IMR-90 (cell line): ENCODE data around the gene ZBED1. TPM values are rescaled to one million over a fixed set of nuclear protein-coding genes. Genes with fewer than 3 reads are reported as not detected.

ENCODE experiments used
- ATAC-seq: fragments of 200-7000 bp; cut with Tn5 transposase; 2 replicates; pipeline ENCODE4 v1.9.1; 2020; ENCODE audit warnings: low read depth, mild to moderate bottlenecking, moderate library complexity
- BruUV-seq: library from RNA; stranded (reverse); fragments of 400-500 nt; replicated peaks from 2 replicates; lab custom pipeline; 2021; lab: Mats Ljungman, UMichigan
- CTCF ChIA-PET: fragments of 300-600 bp; formaldehyde crosslinking; extraction: SDS; loops from one replicate; lab custom pipeline; 2021; ENCODE audit warnings: antibody characterized with exemption; lab: Yijun Ruan, JAX
- POLR2A ChIA-PET: fragments of 300-600 bp; sonication (Branson Sonifier 250); formaldehyde crosslinking; loops from one replicate; lab custom pipeline; 2022; ENCODE audit warnings: antibody characterized with exemption; ENCODE audit not compliant: unreplicated experiment; lab: Charles Lee
- DNase-seq: peaks from one replicate; pipeline ENCODE4 v3.0.0; 2013
- H2AFZ ChIP-seq: replicated peaks from 2 replicates; pipeline ENCODE3; 2013; ENCODE audit warnings: low read length, mild to moderate bottlenecking; ENCODE audit not compliant: poor library complexity
- H2AK5ac ChIP-seq: 2 replicates; pipeline ENCODE4 v1.6.1; 2013; ENCODE audit warnings: low read depth, low read length, inconsistent platforms
- H2AK9ac ChIP-seq: replicated peaks from 2 replicates; pipeline ENCODE3; 2013; ENCODE audit warnings: mild to moderate bottlenecking, low read depth, low read length, moderate library complexity; ENCODE audit not compliant: poor library complexity
- H2BK120ac ChIP-seq: 2 replicates; pipeline ENCODE4 v1.6.1; 2013; ENCODE audit warnings: low read depth, low read length, inconsistent platforms
- H2BK15ac ChIP-seq: 3 replicates; pipeline ENCODE4 v1.6.1; 2013; ENCODE audit warnings: low read depth, low read length, inconsistent platforms
- H2BK20ac ChIP-seq: 2 replicates; pipeline ENCODE4 v1.6.1; 2013; ENCODE audit warnings: low read depth, mild to moderate bottlenecking, inconsistent platforms, low read length, moderate library complexity
- H2BK5ac ChIP-seq: 2 replicates; pipeline ENCODE4 v1.6.1; 2013; ENCODE audit warnings: mild to moderate bottlenecking, low read depth, low read length, inconsistent platforms; ENCODE audit not compliant: poor library complexity, severe bottlenecking
- H3K14ac ChIP-seq: replicated peaks from 2 replicates; pipeline ENCODE4 v1.6.1; 2013; ENCODE audit warnings: low read depth, low read length, inconsistent platforms
- H3K18ac ChIP-seq: 2 replicates; pipeline ENCODE4 v1.6.1; 2013; ENCODE audit warnings: low read depth, low read length, control low read depth
- H3K23ac ChIP-seq: 2 replicates; pipeline ENCODE4 v1.6.1; 2013; ENCODE audit warnings: low read depth, low read length, inconsistent platforms
- H3K27ac ChIP-seq: 2 replicates; pipeline ENCODE4 v1.5.1; 2013; ENCODE audit warnings: mild to moderate bottlenecking, control low read depth, low read length; ENCODE audit not compliant: insufficient read depth
- H3K27me3 ChIP-seq: 2 replicates; pipeline ENCODE4 v1.6.1; 2013; ENCODE audit warnings: low read length; ENCODE audit not compliant: control insufficient read depth, insufficient read depth
- H3K36me3 ChIP-seq: 2 replicates; pipeline ENCODE4 v1.6.1; 2013; ENCODE audit warnings: low read length, mixed read lengths; ENCODE audit not compliant: control insufficient read depth, insufficient read depth
- H3K4ac ChIP-seq: 2 replicates; pipeline ENCODE4 v1.6.1; 2013; ENCODE audit warnings: low read depth, low read length, inconsistent platforms
- H3K4me1 ChIP-seq: 2 replicates; pipeline ENCODE4 v1.6.1; 2013; ENCODE audit warnings: low read length, mixed read lengths; ENCODE audit not compliant: control insufficient read depth, insufficient read depth
- H3K4me2 ChIP-seq: 2 replicates; pipeline ENCODE4 v1.6.1; 2013; ENCODE audit warnings: low read depth, mild to moderate bottlenecking, control low read depth, low read length, moderate library complexity
- H3K4me3 ChIP-seq: 2 replicates; pipeline ENCODE4 v1.5.1; 2013; ENCODE audit warnings: low read depth, mild to moderate bottlenecking, control low read depth, low read length, moderate library complexity; ENCODE audit not compliant: insufficient read depth
- H3K56ac ChIP-seq: 2 replicates; pipeline ENCODE4 v1.6.1; 2013; ENCODE audit warnings: low read length, inconsistent platforms; ENCODE audit not compliant: insufficient read depth; ENCODE audit errors: extremely low read depth
- H3K79me1 ChIP-seq, 2 experiments: 2 replicates each; pipeline ENCODE4 v1.6.1; 2013; ENCODE audit warnings: low read length in 2 of 2, inconsistent platforms in 1 of 2, low read depth in 1 of 2
- H3K9ac ChIP-seq: 2 replicates; pipeline ENCODE4 v1.6.1; 2013; ENCODE audit warnings: low read depth, low read length, control low read depth
- H3K9me1 ChIP-seq: 2 replicates; pipeline ENCODE4 v1.6.1; 2013; ENCODE audit warnings: low read length, inconsistent platforms; ENCODE audit not compliant: insufficient read depth
- H3K9me3 ChIP-seq: 2 replicates; pipeline ENCODE4 v1.6.1; 2013; ENCODE audit warnings: low read length; ENCODE audit not compliant: control insufficient read depth, insufficient read depth
- H4K20me1 ChIP-seq: 2 replicates; pipeline ENCODE4 v1.6.1; 2013; ENCODE audit warnings: low read length, inconsistent platforms; ENCODE audit not compliant: insufficient read depth
- H4K5ac ChIP-seq: 2 replicates; pipeline ENCODE4 v1.6.1; 2013; ENCODE audit warnings: mild to moderate bottlenecking, low read depth, low read length, control low read depth
- H4K8ac ChIP-seq, 2 experiments: 2 replicates each; pipeline ENCODE4 v1.6.1; 2013; ENCODE audit warnings: low read depth in 2 of 2, low read length in 2 of 2, control low read depth in 1 of 2, inconsistent platforms in 1 of 2
- H4K91ac ChIP-seq: 2 replicates; pipeline ENCODE4 v1.6.1; 2013; ENCODE audit warnings: low read depth, low read length, inconsistent platforms; ENCODE audit not compliant: insufficient read depth
- CTCF ChIP-seq: conservative IDR thresholded peaks from 2 replicates; pipeline ENCODE4 v1.5.1; 2012; ENCODE audit warnings: mild to moderate bottlenecking, low read depth, low read length, improper control_type of control experiment
- ELK1 ChIP-seq: fragments of 150-350 bp; IDR thresholded peaks from 2 replicates; pipeline ENCODE4 v1.6.1; 2016; ENCODE audit warnings: low read depth, mild to moderate bottlenecking, low read length, moderate library complexity, borderline replicate concordance
- FOS ChIP-seq: fragments of 150-350 bp; IDR thresholded peaks from 2 replicates; pipeline ENCODE4 v1.6.1; 2016; ENCODE audit warnings: low read depth, low read length
- MAFK ChIP-seq: IDR thresholded peaks from 2 replicates; pipeline ENCODE4 v1.6.1; 2012; ENCODE audit warnings: low read depth, low read length, improper control_type of control experiment
- MAZ ChIP-seq: IDR thresholded peaks from 2 replicates; pipeline ENCODE4 v1.6.1; 2012; ENCODE audit warnings: low read depth, mild to moderate bottlenecking, low read length, improper control_type of control experiment, moderate library complexity, borderline replicate concordance
- NFE2L2 ChIP-seq: fragments of 150-350 bp; IDR thresholded peaks from 2 replicates; pipeline ENCODE4 v1.6.1; 2016; ENCODE audit warnings: low read depth, mild to moderate bottlenecking, low read length
- POLR2A ChIP-seq: IDR thresholded peaks from 2 replicates; pipeline ENCODE4 v1.6.1; 2012; ENCODE audit warnings: mild to moderate bottlenecking, low read depth, low read length
- RAD21 ChIP-seq: IDR thresholded peaks from 2 replicates; pipeline ENCODE4 v1.6.1; 2012; ENCODE audit warnings: low read length, improper control_type of control experiment
- RCOR1 ChIP-seq: IDR thresholded peaks from 2 replicates; pipeline ENCODE4 v1.6.1; 2012; ENCODE audit warnings: mild to moderate bottlenecking, low read length, improper control_type of control experiment; ENCODE audit not compliant: insufficient replicate concordance
- RFX5 ChIP-seq: IDR thresholded peaks from 2 replicates; pipeline ENCODE4 v1.8.0; 2012; ENCODE audit warnings: low read depth, mild to moderate bottlenecking, low read length, moderate library complexity
- SMC3 ChIP-seq: fragments of 150-350 bp; IDR thresholded peaks from 2 replicates; pipeline ENCODE4 v1.6.1; 2016; ENCODE audit warnings: low read depth, mild to moderate bottlenecking, antibody characterized with exemption, low read length, moderate library complexity
- USF2 ChIP-seq: fragments of 150-350 bp; IDR thresholded peaks from 2 replicates; pipeline ENCODE4 v1.6.1; 2017; ENCODE audit warnings: mild to moderate bottlenecking, antibody characterized with exemption, low read length, low read depth
- WGBS, 2 experiments: methylation state at CpG; one replicate each; pipeline versions ENCODE4 v1.1.5 to v1.1.7; 2013; ENCODE audit warnings: missing lambda C conversion rate in 2 of 2; ENCODE audit not compliant: insufficient read length in 1 of 2; ENCODE audit errors: extremely low coverage in 2 of 2; 5-methylcytosine and 5-hydroxymethylcytosine counted together
- dilution Hi-C: fragments of 300-500 bp; cut with HindIII; formaldehyde crosslinking; loops from one replicate; pipeline ENCODE4 v1.14.3; 2018; ENCODE audit warnings: low sequenced_read_pairs; ENCODE audit not compliant: unreplicated experiment
- in situ Hi-C: fragments of 300-500 bp; cut with MboI; formaldehyde crosslinking; loops from 3 replicates; pipeline ENCODE4 v1.14.3; 2019; ENCODE audit warnings: low sequenced_read_pairs, inconsistent platforms, mixed read lengths
- intact Hi-C: fragments of 100-400 bp; cut with micrococcal nuclease; formaldehyde crosslinking; loops from 2 replicates; pipeline ENCODE4 v1.10.0; 2022
- polyA plus RNA-seq, 3 experiments: library from polyadenylated mRNA; depleted of rRNA; stranded (reverse); fragments of >200 nt; gene quantifications; 2 replicates each; pipeline ENCODE4 v1.2.3, GENCODE V29; 2012; ENCODE audit warnings: low replicate concordance in 1 of 3
- total RNA-seq: library from RNA; depleted of rRNA; stranded (reverse); fragments of >200 nt; gene quantifications from 2 replicates; pipeline ENCODE4 v1.2.3, GENCODE V29; 2012

The ZBED1 gene
- total and polyA plus RNA-seq, 2 of the 4 experiments (the other 2 are of a cell fraction): 13.1 to 21.5 TPM

- TF ChIP-seq SMC3: no peak
Observed at GRCh38 chrX:2466876-2467656, 33.7 kb downstream of the ZBED1 start (continued).

GRCh38 chrX:2464677-2465166 is 36.1 kb downstream of the ZBED1 start:
- in situ Hi-C loops: no loop called here
- no peak for TF ChIP-seq MAFK
- no peak for TF ChIP-seq USF2
- no peak for TF ChIP-seq MAZ
- TF ChIP-seq FOS: no peak
- TF ChIP-seq CTCF: no peak
- no peak for TF ChIP-seq ELK1
- no peak for TF ChIP-seq SMC3
- no peak for TF ChIP-seq NFE2L2
- TF ChIP-seq RFX5: no peak
- no peak for TF ChIP-seq RAD21
- TF ChIP-seq POLR2A: no peak
- no peak for TF ChIP-seq RCOR1

More at GRCh38 chrX:2464677-2465166, 36.1 kb downstream of the ZBED1 start:
- H3K4me2 ChIP-seq: no peak overlapping the region
- ChIA-PET POLR2A (no interaction called here), CTCF (no interaction called here)
- H3K56ac ChIP-seq: no peak overlapping the region
- no peak overlapping the region for H4K91ac ChIP-seq
- no peak overlapping the region for H3K4me3 ChIP-seq
- H3K36me3 ChIP-seq: peaks cover 2% of the 10 kb centered on the region; the same call in 1 of the 2 replicates
- no peak overlapping the region for H2BK5ac ChIP-seq
- no peak overlapping the region for H3K18ac ChIP-seq
- H3K79me1 ChIP-seq: peaks cover 30 to 65% of the 10 kb centered on the region in 2 experiments
- no peak overlapping the region for H2AK9ac ChIP-seq
- H4K8ac ChIP-seq: no peak overlapping the region
- no peak for DNase-seq
- WGBS, 2 experiments: 80% methylated on average over 8 of the region's 15 CpGs; no CpG with 5 or more reads in 1 of the 2 experiments
- no peak overlapping the region for H2BK120ac ChIP-seq
- no peak overlapping the region for H2BK20ac ChIP-seq
- no peak for ATAC-seq
- no peak overlapping the region for H3K23ac ChIP-seq
- H3K9ac ChIP-seq: no peak overlapping the region
- no peaks in the 10 kb centered on the region for H3K27me3 ChIP-seq
- no peak overlapping the region for H2BK15ac ChIP-seq
- H4K5ac ChIP-seq: no peak overlapping the region
- H3K27ac ChIP-seq: no peak overlapping the region
- no peak overlapping the region for H2AFZ ChIP-seq
- no peak overlapping the region for H3K14ac ChIP-seq
- BruUV-seq: no TSS peak
- H3K4me1 ChIP-seq: no peaks in the 10 kb centered on the region
- peaks cover 16% of the 10 kb centered on the region for H3K9me1 ChIP-seq
- no peak overlapping the region for H2AK5ac ChIP-seq
- dilution Hi-C loops (no loop called here), intact Hi-C loops (no loop called here)
- H3K9me3 ChIP-seq: no peaks in the 10 kb centered on the region
- peaks cover 40% of the 10 kb centered on the region for H4K20me1 ChIP-seq
- no peak overlapping the region for H3K4ac ChIP-seq
